Fibroblast of skin of right biceps (primary cell): ENCODE measurements around the gene SEPTIN5.
"Not testable (repeated sequence)": the region's sequence is repeated elsewhere in the genome, so short reads cannot be mapped to it uniquely, and the experiment has no call there.

Experiments
- DNase-seq: peaks from one replicate; pipeline ENCODE4 v3.0.0-alpha.2; 2013

Gene SEPTIN5

DNA sequence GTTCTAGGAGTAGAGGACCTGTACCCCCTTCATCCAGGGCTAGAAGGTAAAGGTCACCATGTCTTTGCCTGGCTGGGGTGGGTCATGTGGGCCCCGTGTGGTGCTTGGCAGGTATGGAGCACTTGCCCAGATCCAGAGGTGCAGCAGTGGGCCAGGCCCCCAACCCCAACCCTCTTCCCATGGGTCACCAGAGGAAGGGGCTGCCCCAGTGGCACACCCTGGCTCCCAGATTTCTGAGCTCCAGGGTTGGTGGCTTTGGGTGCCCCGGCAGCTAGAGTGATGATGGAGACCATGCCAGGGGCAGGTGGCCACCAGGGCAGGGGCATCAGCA lies 6.7 kb downstream of the SEPTIN5 start:
- DNase-seq, result no peak

DNA sequence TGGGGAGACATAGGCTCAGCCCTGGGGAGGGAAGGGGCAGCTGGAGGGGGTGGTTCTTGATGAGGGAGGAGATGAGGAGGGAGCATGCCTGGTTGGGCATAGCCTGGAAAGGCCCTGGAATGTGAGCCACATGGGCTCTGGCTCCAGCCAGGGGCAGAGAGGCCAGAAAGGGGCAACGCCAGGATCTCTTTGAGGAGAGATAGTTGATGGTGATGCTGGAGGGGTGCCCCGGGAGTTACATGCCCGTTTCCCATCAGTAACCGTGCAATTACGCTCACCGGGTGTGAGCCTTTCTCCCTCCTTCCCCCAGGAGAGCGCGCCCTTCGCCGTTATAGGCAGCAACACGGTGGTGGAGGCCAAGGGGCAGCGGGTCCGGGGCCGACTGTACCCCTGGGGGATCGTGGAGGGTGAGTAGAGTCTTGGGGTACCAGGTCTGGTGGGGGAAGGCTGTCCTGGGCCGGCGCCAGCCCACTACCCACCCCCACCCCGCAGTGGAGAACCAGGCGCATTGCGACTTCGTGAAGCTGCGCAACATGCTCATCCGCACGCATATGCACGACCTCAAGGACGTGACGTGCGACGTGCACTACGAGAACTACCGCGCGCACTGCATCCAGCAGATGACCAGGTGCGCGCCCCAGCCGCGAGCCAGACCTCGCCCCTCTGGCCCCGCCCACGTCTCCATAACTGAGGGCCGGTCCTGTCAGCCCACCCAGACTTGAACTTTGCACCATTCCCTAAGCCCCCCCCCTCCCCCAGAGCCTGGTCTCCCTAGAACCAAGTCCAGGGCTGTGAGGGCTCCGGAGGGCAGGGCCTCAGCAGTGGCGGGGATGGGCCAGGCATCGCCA lies 7.3 kb downstream of the SEPTIN5 start:
- no peak for DNase-seq

DNA sequence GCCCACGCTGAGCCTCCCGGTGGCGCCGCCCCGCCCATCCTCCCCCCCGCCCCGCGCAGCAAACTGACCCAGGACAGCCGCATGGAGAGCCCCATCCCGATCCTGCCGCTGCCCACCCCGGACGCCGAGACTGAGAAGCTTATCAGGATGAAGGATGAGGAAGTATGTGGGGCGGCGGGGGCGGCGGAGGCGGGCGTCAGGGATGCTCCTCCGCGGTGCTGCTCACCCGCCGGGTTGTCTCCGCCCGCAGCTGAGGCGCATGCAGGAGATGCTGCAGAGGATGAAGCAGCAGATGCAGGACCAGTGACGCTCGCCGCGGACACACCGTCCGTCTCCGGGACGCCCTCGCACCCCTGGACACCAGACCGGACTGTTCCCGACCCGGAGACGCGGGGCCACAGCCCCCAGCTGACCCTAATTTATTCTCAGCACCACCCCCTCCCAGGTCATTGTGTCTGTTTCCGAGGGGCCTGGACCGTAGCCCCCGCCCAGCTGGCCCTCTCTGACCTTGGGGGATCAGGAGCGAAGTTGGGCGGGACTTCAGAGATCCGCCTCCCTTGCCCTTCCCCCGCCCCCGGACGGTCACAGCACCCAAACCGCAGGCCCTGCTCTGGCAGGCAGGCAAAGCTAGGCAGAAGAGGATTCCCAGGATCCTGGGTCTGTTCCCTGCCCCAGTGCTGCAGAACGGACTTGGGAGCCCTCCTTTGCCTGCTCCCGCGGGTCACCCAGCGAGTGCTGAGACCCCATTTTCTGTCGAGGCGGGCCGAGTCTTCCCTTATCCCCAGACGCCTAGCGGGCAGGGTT lies 8.1 kb downstream of the SEPTIN5 start:
- no peak for DNase-seq

DNA sequence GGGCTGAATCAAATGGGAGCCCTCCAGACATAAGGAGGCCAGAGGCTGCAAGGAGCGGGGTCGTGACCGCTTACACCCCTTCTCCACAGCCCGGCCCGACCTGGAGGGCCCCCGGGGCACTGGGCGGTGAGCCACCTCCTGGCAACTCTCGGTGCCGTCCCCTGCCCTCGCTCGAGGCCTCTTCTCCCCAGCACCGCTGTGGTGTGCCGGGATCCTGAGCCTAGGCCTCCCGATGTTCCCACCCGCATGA lies 8.6 kb downstream of the SEPTIN5 start:
- no peak for DNase-seq

DNA sequence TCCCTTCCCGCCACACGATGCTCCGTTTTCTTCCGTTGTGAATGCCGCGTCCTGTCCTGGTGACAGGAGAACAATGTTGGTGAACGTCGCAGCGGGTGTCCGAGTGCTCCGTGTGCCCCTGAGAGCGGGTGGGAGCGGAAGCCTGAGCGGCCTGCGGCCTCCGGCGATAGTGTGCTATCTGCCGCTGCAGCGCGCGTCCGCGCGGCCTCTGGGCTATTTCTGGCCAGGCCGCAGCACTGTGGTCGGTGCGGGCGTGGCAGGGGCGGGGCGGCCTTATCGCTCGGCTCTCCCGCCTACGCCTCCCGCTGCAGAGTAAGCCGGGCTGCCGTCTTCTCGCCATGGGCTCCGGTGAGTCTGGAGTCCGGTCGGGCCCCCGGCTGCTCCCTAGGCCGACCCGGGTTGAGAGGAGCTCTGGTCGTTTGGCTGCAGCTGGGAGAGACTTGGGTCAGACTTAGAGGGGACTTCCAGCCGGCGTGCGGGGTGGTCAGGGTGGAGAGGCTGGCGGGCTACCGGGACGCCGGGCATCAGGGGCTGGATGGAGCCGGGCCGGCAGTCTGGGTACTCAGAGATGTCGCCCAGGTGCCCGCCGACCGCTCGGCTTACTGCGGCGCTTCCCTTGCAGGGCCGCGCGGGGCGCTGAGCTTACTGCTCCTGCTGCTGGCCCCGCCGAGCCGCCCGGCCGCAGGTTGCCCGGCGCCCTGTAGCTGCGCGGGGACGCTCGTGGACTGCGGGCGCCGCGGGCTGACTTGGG lies 9.1 kb downstream of the SEPTIN5 start, which contains the start of gene GP1BB:
GP1BB (plus strand) TSS at position 308 of the 751 bp plus-strand sequence; CDS start at position 339, 31 bp downstream.
- no peak for DNase-seq

DNA sequence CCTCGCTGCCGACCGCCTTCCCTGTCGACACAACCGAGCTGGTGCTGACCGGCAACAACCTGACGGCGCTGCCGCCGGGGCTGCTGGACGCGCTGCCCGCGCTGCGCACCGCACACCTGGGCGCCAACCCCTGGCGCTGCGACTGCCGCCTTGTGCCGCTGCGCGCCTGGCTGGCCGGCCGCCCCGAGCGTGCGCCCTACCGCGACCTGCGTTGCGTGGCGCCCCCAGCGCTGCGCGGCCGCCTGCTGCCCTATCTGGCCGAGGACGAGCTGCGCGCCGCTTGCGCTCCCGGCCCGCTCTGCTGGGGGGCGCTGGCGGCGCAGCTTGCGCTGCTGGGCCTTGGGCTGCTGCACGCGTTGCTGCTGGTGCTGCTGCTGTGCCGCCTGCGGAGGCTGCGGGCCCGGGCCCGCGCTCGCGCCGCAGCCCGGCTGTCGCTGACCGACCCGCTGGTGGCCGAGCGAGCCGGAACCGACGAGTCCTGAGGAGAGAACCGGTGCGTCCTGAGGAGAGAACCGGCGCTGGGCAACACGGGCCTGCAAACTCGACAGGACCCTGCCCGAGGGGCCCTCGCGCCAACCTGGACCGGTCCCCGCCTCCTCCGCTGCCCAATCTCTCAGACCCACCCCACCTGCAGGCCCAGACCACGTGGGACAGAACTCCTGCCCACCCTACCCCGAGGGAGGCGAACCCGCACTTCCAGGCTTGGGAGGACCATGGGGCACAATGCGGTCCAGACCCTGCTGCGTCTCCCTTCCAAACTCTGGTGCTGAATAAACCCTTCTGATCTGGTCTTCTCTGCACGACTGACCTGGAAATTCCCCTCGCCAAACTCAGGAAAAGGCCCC lies 9.9 kb downstream of the SEPTIN5 start:
- no peak for DNase-seq

DNA sequence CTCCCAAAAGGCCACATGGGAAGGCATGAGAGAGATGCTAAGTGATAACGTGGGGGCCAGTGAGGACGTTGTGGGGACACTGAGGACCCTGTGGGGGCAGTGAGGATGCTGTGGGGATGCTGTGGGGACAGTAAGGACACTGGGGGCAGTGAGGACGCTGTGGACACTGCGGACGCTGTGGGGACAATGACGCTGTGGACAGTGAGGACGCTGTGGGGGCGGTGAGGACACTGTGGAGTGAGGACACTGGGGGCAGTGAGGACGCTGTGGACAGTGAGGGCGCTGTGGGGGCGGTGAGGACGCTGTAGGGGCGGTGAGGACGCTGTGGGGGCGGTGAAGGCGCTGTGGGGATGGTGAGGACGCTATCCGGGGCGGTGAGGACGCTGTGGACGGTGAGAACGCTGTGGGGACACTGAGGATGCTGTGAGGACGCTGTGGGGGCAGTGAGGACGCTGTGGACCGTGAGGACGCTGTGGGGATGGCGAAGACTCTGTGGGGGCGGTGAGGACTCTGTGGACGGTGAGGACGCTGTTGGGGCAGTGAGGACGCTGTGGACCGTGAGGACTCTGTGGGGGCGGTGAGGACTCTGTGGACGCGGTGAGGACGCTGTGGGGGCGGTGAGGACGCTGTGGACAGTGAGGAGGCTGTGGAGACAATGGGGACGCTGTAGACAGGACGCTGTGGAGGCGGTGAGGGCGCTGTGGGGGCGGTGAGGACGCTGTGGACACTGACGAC lies 10.8 kb downstream of the SEPTIN5 start:
- no peak for DNase-seq

DNA sequence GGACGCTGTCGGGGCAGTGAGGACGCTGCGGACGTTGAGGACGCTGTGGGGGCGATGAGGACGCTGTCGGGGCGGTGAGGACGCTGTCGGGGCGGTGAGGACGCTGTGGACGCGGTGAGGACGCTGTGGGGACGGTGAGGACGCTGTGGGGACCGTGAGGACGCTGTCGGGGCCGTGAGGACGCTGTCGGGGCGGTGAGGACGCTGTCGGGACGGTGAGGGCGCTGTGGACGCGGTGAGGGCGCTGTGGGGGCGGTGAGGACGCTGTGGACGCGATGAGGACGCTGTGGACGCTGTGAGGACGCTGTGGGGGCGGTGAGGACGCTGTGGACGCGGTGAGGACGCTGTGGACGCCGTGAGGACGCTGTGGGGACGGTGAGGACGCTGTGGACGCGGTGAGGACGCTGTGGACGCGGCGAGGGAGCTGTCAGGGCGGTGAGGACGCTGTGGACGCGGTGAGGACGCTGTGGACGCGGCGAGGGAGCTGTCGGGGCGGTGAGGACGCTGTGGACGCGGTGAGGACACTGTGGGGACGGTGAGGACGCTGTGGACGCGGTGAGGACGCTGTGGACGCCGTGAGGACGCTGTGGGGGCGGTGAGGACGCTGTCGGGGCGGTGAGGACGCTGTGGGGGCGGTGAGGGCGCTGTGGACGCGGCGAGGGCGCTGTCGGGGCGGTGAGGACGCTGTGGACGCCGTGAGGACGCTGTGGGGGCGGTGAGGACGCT lies 11.9 kb downstream of the SEPTIN5 start:
- DNase-seq, result not testable (repeated sequence)

DNA sequence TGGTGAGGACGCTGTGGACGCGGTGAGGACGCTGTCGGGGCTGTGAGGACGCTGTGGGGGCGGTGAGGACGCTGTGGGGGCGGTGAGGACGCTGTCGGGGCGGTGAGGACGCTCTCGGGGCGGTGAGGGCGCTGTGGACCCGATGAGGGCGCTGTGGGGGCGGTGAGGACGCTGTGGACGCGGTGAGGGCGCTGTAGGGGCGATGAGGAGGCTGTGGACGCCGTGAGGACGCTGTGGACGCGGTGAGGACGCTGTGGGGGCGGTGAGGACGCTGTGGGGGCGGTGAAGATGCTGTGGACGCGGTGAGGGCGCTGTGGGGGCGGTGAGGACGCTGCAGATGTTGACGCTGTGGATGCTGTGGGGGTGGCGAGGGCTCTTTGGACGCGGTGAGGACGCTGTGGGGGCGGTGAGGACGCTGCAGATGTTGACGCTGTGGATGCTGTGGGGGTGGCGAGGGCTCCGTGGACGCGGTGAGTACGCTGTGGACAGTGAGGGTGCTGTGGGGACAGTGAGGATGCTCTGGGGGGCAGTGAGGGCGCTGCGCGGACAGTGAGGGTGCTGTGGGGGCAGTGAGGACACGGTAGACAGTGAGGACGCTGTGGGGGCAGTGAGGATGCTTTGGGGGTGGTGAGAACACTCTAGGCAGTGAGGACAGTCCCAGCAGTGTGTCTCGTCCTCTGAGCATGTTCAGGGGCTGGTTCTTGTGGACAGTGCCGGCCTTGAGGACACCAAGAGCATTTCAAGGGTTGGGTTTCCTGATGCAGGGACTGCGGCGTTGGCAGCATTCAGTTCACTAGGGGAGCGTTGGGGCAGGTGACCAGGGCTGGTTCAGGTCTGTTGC lies 13.2 kb downstream of the SEPTIN5 start:
- DNase-seq, result no peak

DNA sequence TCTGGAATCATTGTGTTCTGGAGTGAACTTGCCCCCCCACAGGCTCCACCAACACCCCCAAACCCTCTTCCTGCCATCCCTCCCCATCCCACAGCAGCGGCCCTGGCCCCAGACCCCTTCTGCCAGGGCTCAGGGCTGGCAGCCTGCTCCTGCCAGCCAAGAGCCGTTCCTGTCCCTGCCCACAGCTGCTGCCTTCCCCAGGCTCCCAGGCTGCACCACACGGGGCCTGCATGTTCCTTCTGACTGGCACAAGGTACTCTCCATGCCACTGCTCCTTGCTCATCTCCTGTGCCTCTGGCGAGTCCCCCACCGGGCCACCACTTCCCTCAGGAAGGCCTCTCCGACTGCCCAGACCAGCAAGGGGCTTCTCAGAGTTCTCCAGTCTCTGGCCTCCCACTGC lies 14.0 kb downstream of the SEPTIN5 start:
- DNase-seq, result no peak

DNA sequence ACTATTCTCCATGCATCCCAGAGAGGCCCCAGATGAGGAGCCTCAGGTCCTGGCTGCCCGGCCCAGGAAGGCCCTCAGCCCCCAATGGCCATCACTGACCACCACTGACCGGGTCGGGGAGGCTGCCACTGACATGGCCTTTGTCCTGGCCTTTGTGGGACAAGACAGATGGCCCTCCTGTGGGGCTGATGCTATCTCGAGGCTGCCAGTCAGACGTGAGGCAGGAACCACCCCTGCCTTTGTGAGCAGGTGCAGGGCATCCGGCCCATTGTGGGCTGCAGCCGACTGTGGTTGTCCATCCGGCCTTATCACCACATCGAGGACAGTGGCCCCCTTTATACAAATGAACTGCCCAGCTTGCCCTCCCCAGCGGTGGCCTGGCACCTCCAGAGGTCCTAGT lies 14.5 kb downstream of the SEPTIN5 start:
- no peak for DNase-seq

DNA sequence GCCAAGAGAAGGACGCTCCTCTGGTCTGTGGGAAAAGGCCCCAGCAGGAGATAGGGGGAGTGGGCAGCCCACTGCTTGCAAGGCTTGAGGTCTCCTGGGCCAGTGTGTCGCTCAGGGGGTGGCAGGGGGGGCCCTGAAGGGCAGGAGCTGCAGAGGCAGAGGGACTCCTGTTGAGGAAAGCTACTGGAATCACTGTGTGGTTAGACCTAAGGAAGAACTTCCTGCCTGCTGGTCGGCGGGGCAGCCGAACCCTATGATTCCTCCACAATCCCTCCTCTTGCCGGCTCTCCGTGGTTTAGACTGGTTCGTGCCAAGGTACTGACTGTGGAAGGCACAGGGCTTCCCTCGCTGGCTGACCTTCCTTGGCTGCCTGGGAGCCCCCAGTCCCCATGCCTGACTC lies 15.2 kb downstream of the SEPTIN5 start:
- DNase-seq, result no peak

DNA sequence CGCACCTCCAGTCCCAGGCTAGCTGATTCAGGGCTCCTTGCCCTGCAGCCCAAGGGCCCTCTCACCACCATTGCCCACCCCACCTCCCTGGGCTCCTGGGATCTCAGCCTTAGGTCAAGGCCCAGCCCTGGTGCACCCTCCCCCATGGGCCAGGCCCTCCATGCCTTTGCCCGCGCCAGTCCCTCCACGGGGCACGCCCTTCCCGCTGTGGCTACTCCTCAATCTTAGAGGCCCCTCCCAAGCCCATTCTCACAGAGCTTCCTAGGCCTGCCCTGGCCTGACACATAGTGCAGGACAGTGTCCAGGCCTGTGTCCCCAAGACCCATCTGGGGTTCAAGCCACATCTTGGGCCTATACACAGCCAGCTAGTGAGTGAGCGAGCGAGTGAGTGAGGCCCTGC lies 15.9 kb downstream of the SEPTIN5 start:
- DNase-seq, result no peak

DNA sequence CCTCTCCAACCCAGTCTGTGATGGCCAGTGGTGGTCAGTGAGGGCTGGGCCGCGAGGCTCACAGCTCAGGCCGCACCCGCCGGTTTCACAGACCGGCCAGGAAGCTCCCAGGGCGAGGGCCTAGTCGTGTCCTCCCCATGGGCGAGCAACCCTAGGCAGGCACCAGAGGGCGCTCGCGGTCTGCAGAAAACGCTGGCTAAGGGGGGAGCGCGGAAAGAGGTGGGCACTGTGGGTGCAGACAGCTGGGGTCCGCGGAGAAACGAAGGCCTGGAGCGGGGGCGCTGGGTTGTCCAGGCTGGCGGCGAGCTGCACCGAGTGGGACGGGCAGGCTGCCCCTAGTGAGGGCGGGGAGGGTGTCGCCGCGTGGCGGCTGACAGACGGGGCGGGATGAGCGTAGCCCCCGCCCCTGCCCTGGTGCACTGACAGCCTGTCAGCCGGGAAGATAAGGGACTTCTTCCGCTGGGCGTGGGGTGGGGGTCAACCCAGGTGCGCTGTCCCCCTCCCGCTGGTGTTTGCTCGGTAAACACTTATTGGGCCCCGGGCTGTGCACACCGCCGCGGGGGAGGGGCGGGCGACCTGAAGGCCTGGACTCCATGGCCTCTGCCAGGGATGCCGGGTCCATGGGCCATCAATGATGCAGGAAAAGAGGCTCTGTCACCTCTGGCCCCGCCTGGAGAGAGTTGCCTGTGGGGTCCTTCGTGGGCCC lies 16.5 kb downstream of the SEPTIN5 start:
- peak; percentile 66 for DNase-seq

DNA sequence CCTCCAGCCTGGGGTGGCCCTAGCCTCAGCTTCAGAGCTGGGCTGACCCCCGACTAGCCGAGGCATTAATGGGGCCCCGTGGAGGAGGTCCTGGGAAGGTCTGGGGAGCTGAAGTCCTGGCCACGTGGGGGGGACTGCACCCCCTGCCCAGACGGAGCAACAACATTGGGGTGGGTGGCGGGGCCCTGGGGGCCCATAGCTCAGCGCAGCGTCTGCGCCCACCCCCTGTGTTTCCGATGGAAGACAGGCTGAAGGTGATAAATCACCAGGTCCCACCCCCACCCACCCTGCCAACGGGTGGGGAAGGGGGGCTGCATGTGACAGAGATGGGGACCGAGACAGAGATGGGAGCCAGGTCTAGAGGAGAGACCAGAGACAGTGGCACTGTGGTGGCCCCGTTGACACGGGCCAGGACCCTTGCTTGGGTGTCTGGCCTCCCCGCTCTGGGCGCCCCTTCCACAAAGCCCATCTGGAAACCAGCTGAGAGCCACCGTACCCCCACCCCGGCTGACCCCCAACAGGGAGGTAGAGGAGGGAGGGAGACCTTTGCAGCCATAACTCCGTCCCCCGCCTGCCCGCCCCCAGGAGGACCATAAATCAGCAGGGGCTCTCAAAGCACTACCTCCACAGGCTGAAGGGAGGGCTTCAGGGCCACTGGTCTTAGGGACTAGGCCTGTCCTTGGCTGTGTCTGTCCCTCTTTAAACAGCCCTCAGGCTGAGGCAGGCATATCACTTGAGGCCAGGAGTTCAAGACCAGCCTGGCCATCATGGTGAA lies 17.2 kb downstream of the SEPTIN5 start:
- no peak for DNase-seq

DNA sequence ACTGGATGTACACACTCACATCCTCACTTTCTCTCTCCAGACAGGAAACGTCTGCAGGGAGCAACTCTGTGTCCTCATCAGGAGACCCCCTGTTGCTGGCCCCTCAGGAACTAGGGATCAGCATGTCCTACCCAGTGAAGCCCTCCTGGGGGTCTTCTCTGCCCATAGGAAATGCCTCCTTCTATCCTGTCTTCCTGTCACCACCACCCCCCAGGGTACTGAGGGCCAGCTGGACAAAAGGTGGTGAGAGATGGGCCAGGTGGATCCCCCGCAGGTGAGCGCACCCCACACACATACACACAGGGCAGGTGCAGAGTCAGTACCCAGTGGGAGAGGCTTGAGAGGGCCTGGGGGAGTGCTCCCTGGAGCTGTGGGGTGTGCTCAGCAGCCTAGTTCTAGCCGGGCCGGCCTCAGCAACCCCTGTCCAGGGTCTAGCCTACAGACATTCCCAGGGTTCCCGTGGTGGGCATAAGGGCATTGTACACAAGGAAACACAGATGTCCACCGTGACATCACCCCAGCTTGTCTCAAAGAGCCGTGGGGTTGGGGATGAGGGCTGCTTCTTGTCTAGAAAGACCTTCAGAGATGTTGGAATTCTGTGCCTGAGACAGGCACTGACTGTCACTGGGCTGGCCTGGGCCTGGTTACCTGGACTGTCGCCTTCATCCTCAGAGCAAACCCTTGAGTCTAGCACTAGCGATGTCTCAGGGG lies 18.3 kb downstream of the SEPTIN5 start:
- no peak for DNase-seq

DNA sequence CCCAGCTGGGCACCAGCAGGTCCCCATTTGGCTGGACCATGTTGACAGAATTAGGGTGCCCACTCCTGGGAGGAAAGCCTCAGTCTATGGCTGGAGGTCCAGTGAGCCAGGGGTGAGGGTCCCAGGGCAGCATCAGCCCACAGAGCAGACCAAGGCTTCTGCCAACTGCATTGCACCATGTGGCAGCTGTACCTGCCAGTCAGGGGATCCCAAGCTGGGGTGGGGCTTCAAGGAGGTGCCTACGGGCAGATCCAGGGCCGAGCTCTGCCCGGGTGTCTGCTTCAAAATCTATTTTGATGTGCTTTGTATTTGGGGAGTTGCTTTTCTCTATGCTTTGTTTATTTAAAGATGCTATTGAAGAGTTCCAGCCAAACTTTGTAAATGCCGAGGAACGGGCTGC lies 19.5 kb downstream of the SEPTIN5 start:
- DNase-seq, result no peak

DNA sequence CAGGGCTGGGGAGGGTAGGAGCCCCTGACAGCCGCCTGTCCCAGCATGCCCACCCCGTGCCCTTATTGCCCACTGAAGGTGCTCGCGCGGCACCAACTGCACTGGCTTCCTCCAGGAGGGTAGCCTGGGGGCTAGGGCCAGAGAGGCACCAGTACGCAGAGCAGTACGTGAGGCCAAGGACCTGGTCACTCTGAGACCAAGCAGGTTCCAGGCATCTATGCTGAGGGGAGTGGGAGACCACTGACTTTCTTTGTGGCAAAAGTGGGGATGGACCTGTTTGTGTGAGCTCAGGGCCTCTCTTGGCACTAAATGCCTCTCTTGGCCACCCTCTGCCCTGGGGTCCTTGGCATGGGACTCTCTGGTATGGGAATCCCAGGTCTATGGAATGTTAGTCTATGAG lies 19.9 kb downstream of the SEPTIN5 start:
- DNase-seq, result no peak
